H1 (cell line): ENCODE measurements around the gene TLCD5. TPM values are rescaled to one million over a fixed set of nuclear protein-coding genes. Genes with fewer than 3 reads are reported as not detected.

Experiments used
- CBX5 ChIP-seq: fragments of 300-800, 300-1000 bp; sonication (generic); IDR thresholded peaks from 2 replicates; pipeline ENCODE4 v1.7.1; 2016; ENCODE audit warnings: antibody characterized with exemption, low read length, low read depth
- CREB1 ChIP-seq: IDR thresholded peaks from 2 replicates; pipeline ENCODE4 v1.6.1; 2012; ENCODE audit warnings: inconsistent platforms
- HDAC6 ChIP-seq: IDR thresholded peaks from one replicate; pipeline ENCODE4 v1.7.1; 2012; ENCODE audit warnings: low read depth, mild to moderate bottlenecking, inconsistent platforms, low read length, moderate library complexity
- SIN3A ChIP-seq, 2 experiments: IDR thresholded peaks in 1 of 2; conservative IDR thresholded peaks in 1 of 2; 2 replicates each; pipeline ENCODE4 v1.6.1; 2011 to 2012; ENCODE audit warnings: low read length in 2 of 2, improper control_type of control experiment in 1 of 2, low read depth in 1 of 2, mild to moderate bottlenecking in 1 of 2
- TAF1 ChIP-seq: IDR thresholded peaks from 2 replicates; pipeline ENCODE4 v1.6.1; 2011; ENCODE audit warnings: mild to moderate bottlenecking, low read depth, low read length
- polyA plus RNA-seq, 7 experiments: library from polyadenylated mRNA; depleted of rRNA in 3 of 7; stranded (reverse) in 5 of 7; unstranded in 2 of 7; fragments of >200 nt in 5 of 7; fragments of 200-250 nt in 2 of 7; gene quantifications; 1 replicate in 5 of 7; 2 replicates in 1 of 7; 4 replicates in 1 of 7; pipeline versions ENCODE4 v1.2.1 to v1.2.3, GENCODE V29; 2011 to 2013; ENCODE audit warnings: missing spikeins in 2 of 7, mixed read lengths in 2 of 7
- total RNA-seq: library from RNA; stranded (reverse); fragmentation: NEBNext Ultra II Directional; extraction: Animal tissue kit (Norgen Biotek cat#: 25700); gene quantifications from 2 replicates; pipeline ENCODE4 v1.2.1, GENCODE V29; 2021
- TF ChIP-seq, protein P1 (sequence below): fragments of 300-600 bp; sonication (generic); IDR thresholded peaks from 2 replicates; pipeline ENCODE4 v1.7.1; 2012; ENCODE audit warnings: low read length, moderate library complexity, mild to moderate bottlenecking, inconsistent platforms; ENCODE audit not compliant: insufficient replicate concordance

TLCD5 gene
- total and polyA plus RNA-seq, 2 of the 8 experiments (the other 6 are each of a cell fraction or from before 2014, with no cell fraction given): 9.5 to 10.1 TPM

GRCh38 chr11:120331301-120331996 lies 6.3 kb downstream of the TLCD5 start (continued):
- TF ChIP-seq, protein P1, sequence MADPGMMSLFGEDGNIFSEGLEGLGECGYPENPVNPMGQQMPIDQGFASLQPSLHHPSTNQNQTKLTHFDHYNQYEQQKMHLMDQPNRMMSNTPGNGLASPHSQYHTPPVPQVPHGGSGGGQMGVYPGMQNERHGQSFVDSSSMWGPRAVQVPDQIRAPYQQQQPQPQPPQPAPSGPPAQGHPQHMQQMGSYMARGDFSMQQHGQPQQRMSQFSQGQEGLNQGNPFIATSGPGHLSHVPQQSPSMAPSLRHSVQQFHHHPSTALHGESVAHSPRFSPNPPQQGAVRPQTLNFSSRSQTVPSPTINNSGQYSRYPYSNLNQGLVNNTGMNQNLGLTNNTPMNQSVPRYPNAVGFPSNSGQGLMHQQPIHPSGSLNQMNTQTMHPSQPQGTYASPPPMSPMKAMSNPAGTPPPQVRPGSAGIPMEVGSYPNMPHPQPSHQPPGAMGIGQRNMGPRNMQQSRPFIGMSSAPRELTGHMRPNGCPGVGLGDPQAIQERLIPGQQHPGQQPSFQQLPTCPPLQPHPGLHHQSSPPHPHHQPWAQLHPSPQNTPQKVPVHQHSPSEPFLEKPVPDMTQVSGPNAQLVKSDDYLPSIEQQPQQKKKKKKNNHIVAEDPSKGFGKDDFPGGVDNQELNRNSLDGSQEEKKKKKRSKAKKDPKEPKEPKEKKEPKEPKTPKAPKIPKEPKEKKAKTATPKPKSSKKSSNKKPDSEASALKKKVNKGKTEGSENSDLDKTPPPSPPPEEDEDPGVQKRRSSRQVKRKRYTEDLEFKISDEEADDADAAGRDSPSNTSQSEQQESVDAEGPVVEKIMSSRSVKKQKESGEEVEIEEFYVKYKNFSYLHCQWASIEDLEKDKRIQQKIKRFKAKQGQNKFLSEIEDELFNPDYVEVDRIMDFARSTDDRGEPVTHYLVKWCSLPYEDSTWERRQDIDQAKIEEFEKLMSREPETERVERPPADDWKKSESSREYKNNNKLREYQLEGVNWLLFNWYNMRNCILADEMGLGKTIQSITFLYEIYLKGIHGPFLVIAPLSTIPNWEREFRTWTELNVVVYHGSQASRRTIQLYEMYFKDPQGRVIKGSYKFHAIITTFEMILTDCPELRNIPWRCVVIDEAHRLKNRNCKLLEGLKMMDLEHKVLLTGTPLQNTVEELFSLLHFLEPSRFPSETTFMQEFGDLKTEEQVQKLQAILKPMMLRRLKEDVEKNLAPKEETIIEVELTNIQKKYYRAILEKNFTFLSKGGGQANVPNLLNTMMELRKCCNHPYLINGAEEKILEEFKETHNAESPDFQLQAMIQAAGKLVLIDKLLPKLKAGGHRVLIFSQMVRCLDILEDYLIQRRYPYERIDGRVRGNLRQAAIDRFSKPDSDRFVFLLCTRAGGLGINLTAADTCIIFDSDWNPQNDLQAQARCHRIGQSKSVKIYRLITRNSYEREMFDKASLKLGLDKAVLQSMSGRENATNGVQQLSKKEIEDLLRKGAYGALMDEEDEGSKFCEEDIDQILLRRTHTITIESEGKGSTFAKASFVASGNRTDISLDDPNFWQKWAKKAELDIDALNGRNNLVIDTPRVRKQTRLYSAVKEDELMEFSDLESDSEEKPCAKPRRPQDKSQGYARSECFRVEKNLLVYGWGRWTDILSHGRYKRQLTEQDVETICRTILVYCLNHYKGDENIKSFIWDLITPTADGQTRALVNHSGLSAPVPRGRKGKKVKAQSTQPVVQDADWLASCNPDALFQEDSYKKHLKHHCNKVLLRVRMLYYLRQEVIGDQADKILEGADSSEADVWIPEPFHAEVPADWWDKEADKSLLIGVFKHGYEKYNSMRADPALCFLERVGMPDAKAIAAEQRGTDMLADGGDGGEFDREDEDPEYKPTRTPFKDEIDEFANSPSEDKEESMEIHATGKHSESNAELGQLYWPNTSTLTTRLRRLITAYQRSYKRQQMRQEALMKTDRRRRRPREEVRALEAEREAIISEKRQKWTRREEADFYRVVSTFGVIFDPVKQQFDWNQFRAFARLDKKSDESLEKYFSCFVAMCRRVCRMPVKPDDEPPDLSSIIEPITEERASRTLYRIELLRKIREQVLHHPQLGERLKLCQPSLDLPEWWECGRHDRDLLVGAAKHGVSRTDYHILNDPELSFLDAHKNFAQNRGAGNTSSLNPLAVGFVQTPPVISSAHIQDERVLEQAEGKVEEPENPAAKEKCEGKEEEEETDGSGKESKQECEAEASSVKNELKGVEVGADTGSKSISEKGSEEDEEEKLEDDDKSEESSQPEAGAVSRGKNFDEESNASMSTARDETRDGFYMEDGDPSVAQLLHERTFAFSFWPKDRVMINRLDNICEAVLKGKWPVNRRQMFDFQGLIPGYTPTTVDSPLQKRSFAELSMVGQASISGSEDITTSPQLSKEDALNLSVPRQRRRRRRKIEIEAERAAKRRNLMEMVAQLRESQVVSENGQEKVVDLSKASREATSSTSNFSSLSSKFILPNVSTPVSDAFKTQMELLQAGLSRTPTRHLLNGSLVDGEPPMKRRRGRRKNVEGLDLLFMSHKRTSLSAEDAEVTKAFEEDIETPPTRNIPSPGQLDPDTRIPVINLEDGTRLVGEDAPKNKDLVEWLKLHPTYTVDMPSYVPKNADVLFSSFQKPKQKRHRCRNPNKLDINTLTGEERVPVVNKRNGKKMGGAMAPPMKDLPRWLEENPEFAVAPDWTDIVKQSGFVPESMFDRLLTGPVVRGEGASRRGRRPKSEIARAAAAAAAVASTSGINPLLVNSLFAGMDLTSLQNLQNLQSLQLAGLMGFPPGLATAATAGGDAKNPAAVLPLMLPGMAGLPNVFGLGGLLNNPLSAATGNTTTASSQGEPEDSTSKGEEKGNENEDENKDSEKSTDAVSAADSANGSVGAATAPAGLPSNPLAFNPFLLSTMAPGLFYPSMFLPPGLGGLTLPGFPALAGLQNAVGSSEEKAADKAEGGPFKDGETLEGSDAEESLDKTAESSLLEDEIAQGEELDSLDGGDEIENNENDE: no peak
- TF ChIP-seq CBX5 (no peak), SIN3A (conservative IDR thresholded peaks at IDR 0.05 in 1 of 2, IDR thresholded peaks at IDR 0.05 in 1 of 2; ENCODE audit: low read depth in 1 of 2, low read length in 2 of 2) (no peak), CREB1 (no peak), TAF1 (no peak), HDAC6 (no peak)
- TF ChIP-seq, all 59 proteins: peak for 0
